Measurements from ENCODE around the gene TCP11L2. TPM values are rescaled to one million over a fixed set of nuclear protein-coding genes. Genes with fewer than 3 reads are reported as not detected.

TCP11L2 gene
- total and polyA plus RNA-seq, 2 of the 8 experiments (the other 6 are each of a cell fraction or from before 2014, with no cell fraction given), result 2.1 to 7.1 TPM

- Histone ChIP-seq H3K27me3 (replicated peaks in 1 of 4; ENCODE audit: control insufficient read depth in 3 of 4, extremely low read depth in 1 of 4, insufficient read depth in 3 of 4, low read length in 3 of 4) (no peaks in the 10 kb centered on the region), H3K79me2 (ENCODE audit: control insufficient read depth in 1 of 2, insufficient read depth in 2 of 2, low read length in 2 of 2) (no peaks in the 10 kb centered on the region), H2BK5ac (ENCODE audit: low read depth, low read length) (no peak overlapping the region), H3K4me2 (ENCODE audit: insufficient read depth in 1 of 2, low read depth in 2 of 2, low read length in 2 of 2) (peak overlapping the region; percentile 84 to 88), H3K27ac (ENCODE audit: low read depth, low read length) (no peak overlapping the region), H3K4me3 (ENCODE audit: extremely low read depth in 1 of 4, insufficient read depth in 2 of 4, low read depth in 3 of 4, low read length in 4 of 4) (peak overlapping the region in 1 of 4 experiments; percentile 92; a peak in 1 of 8 replicates), H4K91ac (replicated peaks; ENCODE audit: insufficient read length, low read length) (no peak overlapping the region), H3K56ac (replicated peaks; ENCODE audit: insufficient read length, low read depth, low read length) (no peak overlapping the region), H2BK20ac (ENCODE audit: low read length) (no peak overlapping the region), H3K14ac (ENCODE audit: insufficient read length) (no peak overlapping the region), H3K9ac (replicated peaks in 1 of 4; ENCODE audit: extremely low read depth in 1 of 4, low read depth in 3 of 4, low read length in 3 of 4) (no peak overlapping the region; a peak in 1 of 7 replicates), H2BK120ac (replicated peaks; ENCODE audit: low read depth, low read length) (no peak overlapping the region), H2AFZ (ENCODE audit: low read length) (no peak overlapping the region), H3K9me3 (ENCODE audit: insufficient read depth in 2 of 2, low read depth in 1 of 2, low read length in 1 of 2) (no peaks in the 10 kb centered on the region), H3K79me1 (ENCODE audit: low read depth, low read length) (no peaks in the 10 kb centered on the region), H2BK15ac (ENCODE audit: low read length) (no peak overlapping the region), H2AK5ac (ENCODE audit: low read depth, low read length) (no peak overlapping the region), H2BK12ac (ENCODE audit: low read depth, low read length) (no peak overlapping the region), H3K23me2 (ENCODE audit: low read depth, low read length) (peaks cover 11% of the 10 kb centered on the region; the same call in 1 of the 2 replicates), H4K5ac (ENCODE audit: insufficient read length, low read depth, low read length) (no peak overlapping the region), H3K4me1 (replicated peaks in 1 of 4; ENCODE audit: control insufficient read depth in 3 of 4, insufficient read depth in 4 of 4, low read length in 3 of 4) (peaks cover 6 to 13% (median 9%) of the 10 kb centered on the region in 4 experiments), H3K23ac (ENCODE audit: insufficient read length) (no peak overlapping the region), H3K4ac (replicated peaks; ENCODE audit: insufficient read length, low read depth, low read length) (no peak overlapping the region), H3K18ac (ENCODE audit: extremely low read depth, low read length) (no peak overlapping the region), H4K8ac (ENCODE audit: extremely low read depth, insufficient read depth, low read length) (no peak overlapping the region), H4K20me1 (replicated peaks in 1 of 2; ENCODE audit: control insufficient read depth in 1 of 2, insufficient read depth in 2 of 2, low read length in 2 of 2) (no peaks in the 10 kb centered on the region), H3K36me3 (ENCODE audit: control insufficient read depth in 2 of 4, insufficient read depth in 4 of 4, low read length in 3 of 4) (no peaks in the 10 kb centered on the region)
- POLR2A ChIA-PET (ENCODE audit: partially characterized antibody), result interaction anchor here (2.4 kb wide), 1 partner anchor 9 kb away, joined by 8 read pairs; no protein-coding TSS in a partner anchor
- FAIRE-seq, result no peak
- CTCF ChIA-PET (ENCODE audit: partially characterized antibody), result interaction anchor here (0.9 to 2.1 kb wide), 4 partner anchors 13 to 77 kb away, joined by 3 to 7 read pairs (median 5); no protein-coding TSS in a partner anchor
- TF ChIP-seq TCF12 (IDR thresholded peaks at IDR 0.05; ENCODE audit: low read depth, low read length), result no peak
- no peak for TF ChIP-seq JUN (IDR thresholded peaks at IDR 0.05; ENCODE audit: low read depth, low read length)
- TF ChIP-seq SP1 (IDR thresholded peaks at IDR 0.05; ENCODE audit: low read depth, low read length), result no peak
- TF ChIP-seq ZNF274 (IDR thresholded peaks at IDR 0.05; ENCODE audit: borderline replicate concordance, extremely low read depth, low read length), result no peak
- no peak for TF ChIP-seq SUZ12 (IDR thresholded peaks at IDR 0.05; ENCODE audit: low read length)
- TF ChIP-seq SP4 (IDR thresholded peaks at IDR 0.05; ENCODE audit: low read length), result no peak
- no peak for TF ChIP-seq YY1 (IDR thresholded peaks at IDR 0.05; ENCODE audit: low read depth, low read length)
- 76% methylated on average over 5 of the region's 5 CpGs; no CpG with 5 or more reads in 1 of the 2 experiments for WGBS, 2 experiments (ENCODE audit: extremely low coverage in 1 of 2, insufficient coverage in 1 of 2, insufficient read length in 1 of 2, insufficient replicate concordance in 2 of 2, low coverage in 1 of 2, low lambda C conversion rate in 2 of 2, missing lambda C conversion rate in 1 of 2)
- DNase-seq (ENCODE audit: low read depth in 1 of 2, low spot score in 2 of 2), result no peak
Observed at GRCh38 chr12:106304001-106304421, 1.5 kb downstream of the TCP11L2 start.
